Colonic mucosa (tissue), 4 donors: ENCODE data around the gene GRIN1. TPM values are rescaled to one million over a fixed set of nuclear protein-coding genes. Genes with fewer than 3 reads are reported as not detected.
"Not testable (repeated sequence)": the region's sequence is repeated elsewhere in the genome, so short reads cannot be mapped to it uniquely, and the experiment has no call there.

Experiments used
- DNase-seq: peaks from one replicate; pipeline ENCODE4 v3.0.0-alpha.2; 2020
- H3K27ac ChIP-seq: fragments of 200-600 bp; one replicate; pipeline ENCODE4 v1.8.0; 2021
- H3K27me3 ChIP-seq: fragments of 200-600 bp; one replicate; pipeline ENCODE4 v1.8.0; 2021
- H3K36me3 ChIP-seq: fragments of 200-600 bp; one replicate; pipeline ENCODE4 v1.8.0; 2021
- H3K4me1 ChIP-seq: fragments of 200-600 bp; one replicate; pipeline ENCODE4 v1.8.0; 2021; ENCODE audit warnings: mild to moderate bottlenecking
- H3K4me3 ChIP-seq: fragments of 200-600 bp; one replicate; pipeline ENCODE4 v1.8.0; 2021
- H3K9ac ChIP-seq, 2 donors: one replicate each; pipeline ENCODE4 v1.7.0; 2013; ENCODE audit warnings: control low read depth in 2 of 2, low read depth in 2 of 2, low read length in 2 of 2
- H3K9me3 ChIP-seq: fragments of 200-600 bp; one replicate; pipeline ENCODE4 v1.8.0; 2021
- intact Hi-C: fragments of 100-400 bp; cut with DNase I; formaldehyde crosslinking; loops from one replicate; pipeline ENCODE4 v1.14.1; 2022
- total RNA-seq, 2 donors: library from RNA; stranded (reverse); fragmentation: NEBNext Ultra II Directional in 1 of 2; extraction: Animal tissue kit (Norgen Biotek cat#: 25700) in 1 of 2; gene quantifications; one replicate each; pipeline ENCODE4 v1.2.1, GENCODE V29; 2021
- TF ChIP-seq, protein P1 (sequence below): fragments of 200-600 bp; IDR thresholded peaks from one replicate; pipeline ENCODE4 v1.8.0; 2022; ENCODE audit warnings: antibody characterized with exemption, mild to moderate bottlenecking
- donor health status: healthy.
- donor health status: DM: no; HTN: no; CAD: no.
- donor health status: DM: no; HTN: no; CAD: no.

GRIN1 gene
- total RNA-seq, 2 donors from 2014 or later, result 0.47 to 0.93 TPM

DNA sequence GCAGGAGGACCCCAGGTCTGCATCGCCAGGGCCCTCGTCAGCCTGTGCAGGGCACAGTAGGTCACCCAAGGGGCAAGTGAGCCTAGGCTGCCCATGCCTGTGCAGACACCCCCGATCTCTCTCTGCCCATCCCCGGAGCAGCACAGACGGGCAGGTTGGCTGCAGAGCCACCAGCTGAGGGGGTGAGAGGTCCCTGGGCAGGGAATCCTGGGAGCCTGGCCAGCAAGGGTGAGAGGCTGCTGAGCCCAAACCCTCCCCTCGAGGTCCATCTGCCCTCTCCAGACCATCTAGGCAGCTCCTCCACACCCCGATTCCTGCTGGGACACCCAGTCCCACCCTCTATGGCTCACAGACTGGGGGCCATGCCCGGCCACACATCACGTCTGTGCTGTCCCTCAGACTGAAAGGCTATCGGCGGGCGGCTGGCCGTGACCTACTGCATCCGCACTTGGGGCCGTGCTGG lies 21.7 kb upstream of the GRIN1 start:
- no peaks in the 10 kb centered on the region for H3K9me3 ChIP-seq
- intact Hi-C loops, result no loop called here

DNA sequence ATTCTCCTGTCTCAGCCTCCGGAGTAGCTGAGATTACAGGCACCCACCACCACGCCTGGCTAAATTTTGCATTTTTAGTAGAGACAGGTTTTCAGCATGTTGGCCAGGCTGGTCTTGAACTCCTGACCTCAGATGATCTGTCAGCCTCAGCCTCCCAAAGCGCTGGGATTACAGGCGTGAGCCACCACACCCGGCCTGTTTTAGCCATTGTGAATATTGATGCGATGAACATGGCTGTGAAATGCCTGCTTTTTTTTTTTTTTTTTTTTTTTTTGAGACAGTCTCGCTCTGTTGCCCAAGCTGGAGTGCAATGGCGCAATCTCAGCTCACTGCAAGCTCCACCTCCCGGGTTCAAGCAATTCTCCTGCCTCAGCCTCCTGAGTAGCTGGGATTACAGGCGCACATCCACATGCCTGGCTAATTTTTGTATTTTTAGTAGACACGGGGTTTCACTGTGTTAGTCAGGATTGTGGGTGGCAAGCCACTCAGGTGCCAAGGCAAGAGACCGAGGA lies 20.8 kb upstream of the GRIN1 start:
- H3K4me3 ChIP-seq, H3K36me3 ChIP-seq, H3K9ac ChIP-seq, intact Hi-C loops, H3K4me1 ChIP-seq, H3K9me3 ChIP-seq, DNase-seq, H3K27ac ChIP-seq, H3K27me3 ChIP-seq: not testable (repeated sequence)

More for the DNA sequence above, 21.7 kb upstream of the GRIN1 start:
- H3K27ac ChIP-seq, result no peak overlapping the region
- TF ChIP-seq, protein P1, sequence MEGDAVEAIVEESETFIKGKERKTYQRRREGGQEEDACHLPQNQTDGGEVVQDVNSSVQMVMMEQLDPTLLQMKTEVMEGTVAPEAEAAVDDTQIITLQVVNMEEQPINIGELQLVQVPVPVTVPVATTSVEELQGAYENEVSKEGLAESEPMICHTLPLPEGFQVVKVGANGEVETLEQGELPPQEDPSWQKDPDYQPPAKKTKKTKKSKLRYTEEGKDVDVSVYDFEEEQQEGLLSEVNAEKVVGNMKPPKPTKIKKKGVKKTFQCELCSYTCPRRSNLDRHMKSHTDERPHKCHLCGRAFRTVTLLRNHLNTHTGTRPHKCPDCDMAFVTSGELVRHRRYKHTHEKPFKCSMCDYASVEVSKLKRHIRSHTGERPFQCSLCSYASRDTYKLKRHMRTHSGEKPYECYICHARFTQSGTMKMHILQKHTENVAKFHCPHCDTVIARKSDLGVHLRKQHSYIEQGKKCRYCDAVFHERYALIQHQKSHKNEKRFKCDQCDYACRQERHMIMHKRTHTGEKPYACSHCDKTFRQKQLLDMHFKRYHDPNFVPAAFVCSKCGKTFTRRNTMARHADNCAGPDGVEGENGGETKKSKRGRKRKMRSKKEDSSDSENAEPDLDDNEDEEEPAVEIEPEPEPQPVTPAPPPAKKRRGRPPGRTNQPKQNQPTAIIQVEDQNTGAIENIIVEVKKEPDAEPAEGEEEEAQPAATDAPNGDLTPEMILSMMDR, result no peak
- peak overlapping the region in 1 of 2 donors; percentile 12 for H3K9ac ChIP-seq
- H3K4me1 ChIP-seq, result no peaks in the 10 kb centered on the region
- no peaks in the 10 kb centered on the region for H3K36me3 ChIP-seq
- no peak overlapping the region for H3K4me3 ChIP-seq
- no peak for DNase-seq
- H3K27me3 ChIP-seq, result peaks cover 4% of the 10 kb centered on the region

DNA sequence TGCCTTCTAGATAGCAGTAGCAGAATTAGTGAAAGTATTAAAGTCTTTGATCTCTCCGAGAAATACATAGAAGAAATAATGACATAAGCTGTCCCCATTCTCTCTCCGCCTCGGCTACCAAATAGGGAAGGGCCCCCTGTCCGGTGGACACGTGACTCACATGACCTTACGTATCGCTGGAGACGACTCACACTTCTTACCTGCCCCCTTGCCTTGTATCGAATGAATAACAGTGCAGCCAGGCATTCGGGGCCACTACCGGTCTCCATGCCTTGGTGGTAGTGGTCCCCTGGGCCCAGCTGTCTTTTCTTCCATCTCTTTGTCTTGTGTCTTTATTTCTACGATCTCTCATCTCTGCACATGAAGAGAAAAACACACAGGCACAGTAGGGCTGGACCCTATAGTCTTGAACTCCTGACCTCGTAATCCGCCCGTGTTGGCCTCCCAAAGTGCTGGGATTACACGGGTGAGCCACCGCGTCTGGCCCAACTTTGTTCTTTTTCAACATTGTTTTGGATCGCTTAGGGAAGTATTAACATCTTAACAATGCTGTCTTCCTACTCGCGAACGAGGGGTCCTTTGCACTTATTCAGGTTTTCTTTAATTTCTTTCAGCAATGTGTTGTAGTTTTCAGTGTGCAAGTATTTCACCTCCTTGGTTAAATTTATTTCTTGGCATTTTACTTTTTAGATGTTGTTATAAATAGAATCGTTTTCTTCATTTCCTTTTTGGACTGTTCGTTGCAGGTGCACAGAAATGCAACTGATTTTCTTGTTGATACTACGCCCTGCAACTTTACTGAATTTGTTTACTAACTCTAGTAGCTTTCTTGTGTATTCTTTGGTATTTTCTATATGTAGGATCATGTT lies 16.8 kb upstream of the GRIN1 start:
- H3K9ac ChIP-seq, H3K9me3 ChIP-seq, H3K4me3 ChIP-seq, H3K36me3 ChIP-seq, H3K27ac ChIP-seq, H3K27me3 ChIP-seq, H3K4me1 ChIP-seq, DNase-seq: not testable (repeated sequence)
- intact Hi-C loops, result loop anchor here (2.0 kb wide), 1 partner anchor 105 kb away; the partner anchor contains the start of gene RNF224

DNA sequence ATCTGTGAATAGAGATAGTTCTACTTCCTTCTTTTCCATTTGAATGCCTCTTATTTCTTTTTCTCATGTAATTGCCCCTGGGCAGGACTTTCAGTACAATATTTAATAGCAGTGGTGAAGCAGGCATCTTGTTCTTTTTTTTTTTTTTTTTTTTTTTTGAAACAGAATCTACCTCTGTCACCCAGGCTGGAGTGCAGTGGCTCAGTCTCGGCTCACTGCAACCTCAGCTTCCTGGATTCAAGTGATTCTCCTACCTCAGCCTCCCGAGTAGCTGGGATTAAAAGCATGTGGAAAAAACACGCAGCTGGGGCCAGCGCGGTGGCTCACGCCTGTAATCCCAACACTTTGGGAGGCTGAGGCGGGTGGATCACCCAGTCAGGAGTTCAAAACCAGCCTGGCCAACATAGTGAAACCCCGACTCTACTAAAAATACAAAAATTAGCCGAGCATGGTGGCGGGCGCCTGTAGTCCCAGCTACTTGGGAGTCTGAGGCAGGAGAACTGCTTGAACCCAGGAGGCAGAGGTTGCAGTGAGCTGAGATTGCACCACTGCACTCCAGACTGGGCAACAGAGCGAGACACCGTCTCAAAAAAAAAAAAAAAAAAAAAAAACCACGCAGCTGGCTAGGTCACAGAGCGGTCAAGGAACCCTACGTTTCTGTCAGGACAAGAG lies 16.0 kb upstream of the GRIN1 start:
- H3K4me3 ChIP-seq, H3K27me3 ChIP-seq, H3K27ac ChIP-seq, H3K9ac ChIP-seq, intact Hi-C loops, H3K4me1 ChIP-seq, DNase-seq, H3K36me3 ChIP-seq, H3K9me3 ChIP-seq: not testable (repeated sequence)

DNA sequence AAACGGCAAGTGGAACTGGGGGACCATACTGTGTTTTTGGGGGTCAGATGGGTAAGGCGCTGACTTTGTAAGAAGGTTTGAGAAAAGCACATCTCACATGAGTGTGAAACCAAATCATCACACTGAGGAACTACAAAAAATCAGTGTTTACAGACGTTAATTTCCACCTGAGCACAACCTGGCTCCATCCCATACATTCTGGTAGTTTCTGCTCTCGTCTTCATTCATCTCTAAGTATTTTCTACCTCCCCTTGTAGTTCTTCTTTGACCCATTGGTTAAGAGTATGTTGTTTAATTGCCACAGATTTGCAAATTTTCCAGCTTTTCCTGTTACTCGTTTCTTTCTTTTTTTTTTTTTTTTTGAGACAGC lies 15.5 kb upstream of the GRIN1 start:
- Histone ChIP-seq H3K9me3 (no peaks in the 10 kb centered on the region), H3K9ac (no peak overlapping the region), H3K36me3 (no peaks in the 10 kb centered on the region), H3K27ac (no peak overlapping the region), H3K4me3 (no peak overlapping the region), H3K4me1 (peaks cover 6% of the 10 kb centered on the region), H3K27me3 (no peaks in the 10 kb centered on the region)
- TF ChIP-seq, protein P1, result no peak
- intact Hi-C loops, result no loop called here
- DNase-seq, result no peak

DNA sequence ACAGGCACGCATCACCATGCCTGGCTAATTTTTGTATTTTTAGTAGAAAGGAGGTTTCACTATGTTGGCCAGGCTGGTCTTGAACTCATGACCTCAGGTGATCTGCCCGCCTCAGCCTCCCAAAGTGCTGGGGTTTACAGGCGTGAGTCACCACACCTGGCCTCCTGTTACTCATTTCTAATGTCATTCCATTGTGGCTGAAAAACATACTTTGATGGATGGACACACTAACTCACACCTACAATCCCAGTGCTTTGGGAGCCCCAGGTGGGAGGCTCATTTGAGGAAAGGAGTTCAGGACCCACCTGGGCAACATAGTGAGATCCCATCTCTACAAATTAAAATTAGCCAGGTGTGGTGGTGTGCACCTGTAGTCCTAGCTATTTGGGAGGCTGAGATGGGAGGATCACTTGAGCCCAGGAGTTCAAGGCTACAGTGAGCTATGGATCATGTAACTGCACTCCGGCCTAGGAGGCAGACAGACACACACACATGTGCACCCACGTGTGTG lies 14.9 kb upstream of the GRIN1 start:
- DNase-seq, H3K36me3 ChIP-seq, H3K4me1 ChIP-seq, H3K9me3 ChIP-seq, H3K9ac ChIP-seq, H3K27ac ChIP-seq, intact Hi-C loops, H3K27me3 ChIP-seq, H3K4me3 ChIP-seq: not testable (repeated sequence)

DNA sequence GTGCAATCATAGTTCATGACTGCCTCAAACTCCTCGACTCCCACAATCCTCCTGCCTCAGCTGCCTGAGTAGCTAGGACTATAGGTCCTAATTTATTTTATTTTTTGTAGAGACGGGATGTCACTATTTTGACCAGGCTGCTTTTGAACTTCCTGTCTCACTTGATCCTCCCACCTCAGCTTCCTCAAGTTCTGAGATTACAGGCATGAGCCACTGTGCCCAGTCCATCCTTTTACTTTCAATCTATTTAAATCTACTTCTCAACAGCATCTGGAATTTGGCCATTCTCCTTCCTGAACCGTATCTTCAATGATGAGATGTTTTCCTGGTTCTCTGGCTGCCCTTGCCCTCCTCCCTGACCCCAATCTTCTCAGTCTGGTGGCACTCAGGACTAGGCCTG lies 12.2 kb upstream of the GRIN1 start:
- intact Hi-C loops, result no loop called here
- Histone ChIP-seq H3K9me3 (no peaks in the 10 kb centered on the region), H3K27ac (peak overlapping the region; percentile 50), H3K4me3 (no peak overlapping the region), H3K36me3 (no peaks in the 10 kb centered on the region), H3K27me3 (no peaks in the 10 kb centered on the region), H3K9ac (no peak overlapping the region), H3K4me1 (peaks cover 6% of the 10 kb centered on the region)
- TF ChIP-seq, protein P1, result no peak
- DNase-seq, result no peak
